ENCODE measurements around the gene TMC5.
"Not testable (repeated sequence)": the region's sequence is repeated elsewhere in the genome, so short reads cannot be mapped to it uniquely, and the experiment has no call there.

Gene TMC5

GRCh38 chr16:19406891-19407491 is 10.7 kb upstream of the TMC5 start:
- no peak for DNase-seq

GRCh38 chr16:19410435-19411171 is 7.1 kb upstream of the TMC5 start:
- DNase-seq, result no peak

- no peak for DNase-seq
Observed at GRCh38 chr16:19411298-19411697, 6.4 kb upstream of the TMC5 start.

GRCh38 chr16:19412055-19412454 is 5.6 kb upstream of the TMC5 start:
- not testable (repeated sequence) for DNase-seq

- DNase-seq, result no peak
Observed at GRCh38 chr16:19415461-19415860, 2.2 kb upstream of the TMC5 start.

- no peak for DNase-seq
Observed at GRCh38 chr16:19415918-19416317, 1.8 kb upstream of the TMC5 start.

- DNase-seq, result no peak
Observed at GRCh38 chr16:19418200-19418599, 517 bp downstream of the TMC5 start.

GRCh38 chr16:19419698-19420075 is 2.0 kb downstream of the TMC5 start:
- DNase-seq, result no peak

- DNase-seq, result no peak
Observed at GRCh38 chr16:19424478-19424877, 6.8 kb downstream of the TMC5 start.

- DNase-seq, result no peak
Observed at GRCh38 chr16:19430345-19430744, 12.7 kb downstream of the TMC5 start.

GRCh38 chr16:19431636-19432340 is 14.1 kb downstream of the TMC5 start:
- no peak for DNase-seq

GRCh38 chr16:19432429-19432828 is 14.7 kb downstream of the TMC5 start:
- no peak for DNase-seq

- no peak for DNase-seq
Observed at GRCh38 chr16:19434584-19434983, 16.9 kb downstream of the TMC5 start.

GRCh38 chr16:19436540-19436939 is 18.9 kb downstream of the TMC5 start:
- DNase-seq, result no peak

- no peak for DNase-seq
Observed at GRCh38 chr16:19437280-19437679, 19.6 kb downstream of the TMC5 start.

GRCh38 chr16:19438739-19439138 is 21.1 kb downstream of the TMC5 start:
- no peak for DNase-seq

- DNase-seq, result no peak
Observed at GRCh38 chr16:19439483-19439882, 21.8 kb downstream of the TMC5 start.

- DNase-seq, result no peak
Observed at GRCh38 chr16:19443659-19444058, 26.0 kb downstream of the TMC5 start.

GRCh38 chr16:19446300-19446846 is 28.7 kb downstream of the TMC5 start:
- DNase-seq, result no peak

- no peak for DNase-seq
Observed at GRCh38 chr16:19446886-19447285, 29.2 kb downstream of the TMC5 start.

- no peak for DNase-seq
Observed at GRCh38 chr16:19450186-19450585, 32.5 kb downstream of the TMC5 start.

- DNase-seq, result no peak
Observed at GRCh38 chr16:19458722-19459379, 41.2 kb downstream of the TMC5 start.

- DNase-seq, result no peak
Observed at GRCh38 chr16:19460397-19460796, 42.7 kb downstream of the TMC5 start.

All from KG1 (cell line).